ENCODE data around the gene YWHAB. TPM values are rescaled to one million over a fixed set of nuclear protein-coding genes. Genes with fewer than 3 reads are reported as not detected.

YWHAB gene
- 100 to 1,000 TPM; 206 to 209 TPM for total RNA-seq

GRCh38 chr20:44885392-44886265, at the start of gene YWHAB:
YWHAB (plus strand) TSS chr20:44885705; CDS start chr20:44901534, 15,829 bp downstream.
- POLR2A ChIA-PET = interaction anchor here (0.6 to 1.7 kb wide), 12 partner anchors 10 to 410 kb away, joined by 3 to 8 read pairs (median 4); partner anchors contain the start of genes PABPC1L and TTPAL
- Mint-ChIP-seq H3K9me3 (no peaks in the 10 kb centered on the region), H3K36me3 (peaks cover 7% of the 10 kb centered on the region), H3K4me3 (peak within 1 kb of the TSS; percentile 91), H3K27ac (peak within 1 kb of the TSS; percentile 93), H3K27me3 (peaks cover 4% of the 10 kb centered on the region), H3K4me1 (peaks cover 39% of the 10 kb centered on the region)
- peak; percentile 97 for DNase-seq
- peak; percentile 96 for ATAC-seq (ENCODE audit: low read depth)

GRCh38 chr20:44836601-44837120, 48.8 kb upstream of the YWHAB start:
- no peaks in the 10 kb centered on the region for H3K4me1 Mint-ChIP-seq
- POLR2A ChIA-PET = no interaction called here
- no peak overlapping the region for H3K27ac Mint-ChIP-seq
- no peaks in the 10 kb centered on the region for H3K9me3 Mint-ChIP-seq
- no peak overlapping the region for H3K4me3 Mint-ChIP-seq
- peaks cover 10% of the 10 kb centered on the region for H3K27me3 Mint-ChIP-seq
- no peaks in the 10 kb centered on the region for H3K36me3 Mint-ChIP-seq
- DNase-seq (no peak), ATAC-seq (ENCODE audit: low read depth) (no peak)

- Mint-ChIP-seq H3K27me3 (peaks cover 7% of the 10 kb centered on the region), H3K4me1 (no peaks in the 10 kb centered on the region), H3K9me3 (no peaks in the 10 kb centered on the region), H3K36me3 (no peaks in the 10 kb centered on the region), H3K4me3 (no peak overlapping the region), H3K27ac (no peak overlapping the region)
- DNase-seq (no peak), ATAC-seq (ENCODE audit: low read depth) (no peak)
- POLR2A ChIA-PET = no interaction called here
Observed at GRCh38 chr20:44837946-44838345, 47.6 kb upstream of the YWHAB start.

- Mint-ChIP-seq H3K9me3 (no peaks in the 10 kb centered on the region), H3K27me3 (peaks cover 7% of the 10 kb centered on the region), H3K27ac (no peak overlapping the region), H3K4me3 (no peak overlapping the region), H3K36me3 (no peaks in the 10 kb centered on the region), H3K4me1 (no peaks in the 10 kb centered on the region)
- POLR2A ChIA-PET = no interaction called here
- ATAC-seq (ENCODE audit: low read depth) (no peak), DNase-seq (no peak)
Observed at GRCh38 chr20:44838521-44838920, 47.0 kb upstream of the YWHAB start.

- Mint-ChIP-seq H3K27me3 (peaks cover 7% of the 10 kb centered on the region), H3K27ac (no peak overlapping the region), H3K36me3 (no peaks in the 10 kb centered on the region), H3K4me1 (no peaks in the 10 kb centered on the region), H3K4me3 (no peak overlapping the region), H3K9me3 (no peaks in the 10 kb centered on the region)
- POLR2A ChIA-PET = interaction anchor here (0.6 to 0.7 kb wide), 3 partner anchors 577 to 1797 kb away, joined by 4 to 7 read pairs (median 6); no protein-coding TSS in a partner anchor
- ATAC-seq (ENCODE audit: low read depth) (no peak), DNase-seq (no peak)
Observed at GRCh38 chr20:44839481-44839880, 46.0 kb upstream of the YWHAB start.

- no peak overlapping the region for H3K4me3 Mint-ChIP-seq
- no peaks in the 10 kb centered on the region for H3K9me3 Mint-ChIP-seq
- no peak overlapping the region for H3K27ac Mint-ChIP-seq
- POLR2A ChIA-PET = no interaction called here
- H3K36me3 Mint-ChIP-seq = no peaks in the 10 kb centered on the region
- no peak for ATAC-seq (ENCODE audit: low read depth)
- DNase-seq = no peak
- H3K4me1 Mint-ChIP-seq = no peaks in the 10 kb centered on the region
- peaks cover 11% of the 10 kb centered on the region for H3K27me3 Mint-ChIP-seq
Observed at GRCh38 chr20:44840826-44841225, 44.7 kb upstream of the YWHAB start.

- H3K27ac Mint-ChIP-seq = no peak overlapping the region
- H3K4me3 Mint-ChIP-seq = no peak overlapping the region
- no peaks in the 10 kb centered on the region for H3K36me3 Mint-ChIP-seq
- ATAC-seq (ENCODE audit: low read depth) (no peak), DNase-seq (no peak)
- POLR2A ChIA-PET = no interaction called here
- no peaks in the 10 kb centered on the region for H3K4me1 Mint-ChIP-seq
- H3K27me3 Mint-ChIP-seq = peaks cover 15% of the 10 kb centered on the region
- no peaks in the 10 kb centered on the region for H3K9me3 Mint-ChIP-seq
Observed at GRCh38 chr20:44841955-44842354, 43.5 kb upstream of the YWHAB start.

GRCh38 chr20:44843876-44844275, 41.6 kb upstream of the YWHAB start:
- Mint-ChIP-seq H3K9me3 (no peaks in the 10 kb centered on the region), H3K27ac (no peak overlapping the region), H3K36me3 (no peaks in the 10 kb centered on the region), H3K4me1 (no peaks in the 10 kb centered on the region), H3K27me3 (peaks cover 20% of the 10 kb centered on the region), H3K4me3 (no peak overlapping the region)
- no peak for ATAC-seq (ENCODE audit: low read depth)
- POLR2A ChIA-PET = no interaction called here
- no peak for DNase-seq

GRCh38 chr20:44848254-44849015, 37.1 kb upstream of the YWHAB start:
- Mint-ChIP-seq H3K27me3 (peaks cover 16% of the 10 kb centered on the region), H3K36me3 (no peaks in the 10 kb centered on the region), H3K9me3 (no peaks in the 10 kb centered on the region), H3K4me3 (no peak overlapping the region), H3K4me1 (no peaks in the 10 kb centered on the region), H3K27ac (no peak overlapping the region)
- POLR2A ChIA-PET = no interaction called here
- no peak for DNase-seq
- no peak for ATAC-seq (ENCODE audit: low read depth)

- no peak for DNase-seq
- peaks cover 15% of the 10 kb centered on the region for H3K27me3 Mint-ChIP-seq
- H3K4me3 Mint-ChIP-seq = no peak overlapping the region
- no peak overlapping the region for H3K27ac Mint-ChIP-seq
- no peaks in the 10 kb centered on the region for H3K36me3 Mint-ChIP-seq
- no peaks in the 10 kb centered on the region for H3K4me1 Mint-ChIP-seq
- H3K9me3 Mint-ChIP-seq = no peaks in the 10 kb centered on the region
- no peak for ATAC-seq (ENCODE audit: low read depth)
- POLR2A ChIA-PET = no interaction called here
Observed at GRCh38 chr20:44849703-44850102, 35.8 kb upstream of the YWHAB start.

- no peaks in the 10 kb centered on the region for H3K36me3 Mint-ChIP-seq
Observed at GRCh38 chr20:44850272-44850671, 35.2 kb upstream of the YWHAB start.

GRCh38 chr20:44850837-44851236, 34.7 kb upstream of the YWHAB start:
- no peak for ATAC-seq (ENCODE audit: low read depth)
- Mint-ChIP-seq H3K27ac (no peak overlapping the region), H3K27me3 (peaks cover 12% of the 10 kb centered on the region), H3K4me1 (no peaks in the 10 kb centered on the region), H3K9me3 (peaks cover 3% of the 10 kb centered on the region), H3K36me3 (peaks cover under 1% of the 10 kb centered on the region), H3K4me3 (no peak overlapping the region)
- DNase-seq = no peak
- POLR2A ChIA-PET = no interaction called here

More at GRCh38 chr20:44850272-44850671, 35.2 kb upstream of the YWHAB start:
- Mint-ChIP-seq H3K4me1 (no peaks in the 10 kb centered on the region), H3K27me3 (peaks cover 12% of the 10 kb centered on the region), H3K27ac (no peak overlapping the region), H3K4me3 (no peak overlapping the region), H3K9me3 (peaks cover 3% of the 10 kb centered on the region)
- ATAC-seq (ENCODE audit: low read depth) (no peak), DNase-seq (no peak)
- POLR2A ChIA-PET = no interaction called here

- H3K36me3 Mint-ChIP-seq = peaks cover 2% of the 10 kb centered on the region
- peaks cover 9% of the 10 kb centered on the region for H3K27me3 Mint-ChIP-seq
- peaks cover 8% of the 10 kb centered on the region for H3K9me3 Mint-ChIP-seq
- DNase-seq (no peak), ATAC-seq (ENCODE audit: low read depth) (no peak)
- no peak overlapping the region for H3K27ac Mint-ChIP-seq
- H3K4me1 Mint-ChIP-seq = peaks cover under 1% of the 10 kb centered on the region
- H3K4me3 Mint-ChIP-seq = no peak overlapping the region
- POLR2A ChIA-PET = no interaction called here
Observed at GRCh38 chr20:44851545-44851944, 34.0 kb upstream of the YWHAB start.

All from activated naive CD8-positive, alpha-beta T cell treated with anti-CD3 and anti-CD28 coated beads, Interleukin-2, amount 10 ng/mL, durations not matched to agents 7 days and 5 days (primary cell).